Neural progenitor cell (in vitro differentiated cells): ENCODE data around the gene C2CD5.

Source experiments
- CTCF ChIP-seq: fragments of 200-600 bp; sonication (generic); IDR thresholded peaks from 2 replicates; pipeline ENCODE4 v1.5.1; 2017; ENCODE audit warnings: antibody characterized with exemption, mild to moderate bottlenecking
- EZH2 ChIP-seq: fragments of 200-600 bp; sonication (generic); IDR thresholded peaks from 2 replicates; pipeline ENCODE4 v1.6.1; 2017; ENCODE audit warnings: antibody characterized with exemption, mild to moderate bottlenecking, moderate library complexity

GRCh38 chr12:22525426-22525825 lies 18.9 kb downstream of the C2CD5 start:
- no peak for TF ChIP-seq CTCF
- TF ChIP-seq EZH2, result no peak
